Activated T-cell treated with anti-CD3 and anti-CD28 coated beads, Interleukin-2, amount 50 U/mL, for 72 hours (primary cell): ENCODE results near the gene CHPT1. TPM values are rescaled to one million over a fixed set of nuclear protein-coding genes. Genes with fewer than 3 reads are reported as not detected.
"Not testable (repeated sequence)": the region's sequence is repeated elsewhere in the genome, so short reads cannot be mapped to it uniquely, and the experiment has no call there.

Source experiments
- ATAC-seq, 2 donors: fragments of 150-1000 bp; cut with Tn5 transposase; replicated peaks in 1 of 2; 2 replicates each; pipeline ENCODE4 v1.10.0; 2021; ENCODE audit warnings: moderate library complexity in 2 of 2, mild to moderate bottlenecking in 1 of 2
- DNase-seq, 2 donors: peaks; one replicate each; pipeline ENCODE4 v3.0.0; 2021 to 2022; ENCODE audit warnings: mixed read lengths in 1 of 2
- H3K27ac Mint-ChIP-seq: one replicate; pipeline ENCODE4 v1.8.0; 2022; ENCODE audit warnings: mild to moderate bottlenecking, moderate library complexity, mixed read lengths
- H3K27me3 Mint-ChIP-seq: one replicate; pipeline ENCODE4 v1.8.0; 2022; ENCODE audit warnings: low read depth, mixed read lengths
- H3K36me3 Mint-ChIP-seq, 2 donors: one replicate each; pipeline ENCODE4 v1.8.0; 2022; ENCODE audit warnings: mixed read lengths in 2 of 2, mild to moderate bottlenecking in 1 of 2; ENCODE audit not compliant: insufficient read depth in 2 of 2
- H3K4me1 Mint-ChIP-seq: one replicate; pipeline ENCODE4 v1.8.0; 2022; ENCODE audit warnings: low read depth, mixed read lengths
- H3K4me3 Mint-ChIP-seq, 2 donors: one replicate each; pipeline ENCODE4 v1.8.0; 2022; ENCODE audit warnings: mild to moderate bottlenecking in 2 of 2, mixed read lengths in 2 of 2, moderate library complexity in 2 of 2
- H3K9me3 Mint-ChIP-seq, 2 donors: one replicate each; pipeline ENCODE4 v1.8.0; 2022; ENCODE audit warnings: mixed read lengths in 2 of 2
- total RNA-seq, 2 donors: library from RNA; stranded (reverse); gene quantifications; one replicate each; pipeline ENCODE4 v1.2.3, GENCODE V29; 2022

Gene CHPT1
- total RNA-seq, 2 donors from 2014 or later: 20.2 to 24.6 TPM

DNA sequence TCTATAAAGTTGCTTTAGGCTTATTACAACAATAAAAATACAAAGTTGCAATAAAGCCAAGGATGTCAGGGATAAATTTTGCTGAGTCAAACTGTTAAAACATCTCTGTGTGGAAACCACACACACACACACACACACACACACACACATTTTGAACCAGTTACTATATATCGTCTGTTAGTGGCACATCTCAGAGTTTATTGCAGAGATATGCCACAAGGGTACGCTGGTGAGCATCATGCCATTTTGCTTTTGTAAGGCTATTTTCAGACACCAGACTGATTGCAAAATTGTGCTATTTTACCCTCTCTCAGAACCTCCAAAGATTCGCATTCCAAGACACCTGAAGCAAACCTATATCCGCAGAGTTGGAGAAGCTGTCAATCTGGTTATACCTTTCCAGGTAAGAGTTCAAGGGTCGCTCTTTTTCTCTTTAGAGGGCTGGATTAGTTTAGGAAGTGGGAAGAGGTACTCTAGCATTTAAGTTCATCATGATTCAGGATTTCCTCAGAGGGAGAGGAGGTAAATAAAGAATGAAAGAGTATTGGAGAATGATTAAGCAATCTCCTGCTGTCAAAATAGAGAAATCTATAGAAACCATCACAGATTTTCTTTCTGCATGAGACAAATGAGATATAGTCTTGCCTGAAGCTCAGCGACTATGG lies 27.3 kb upstream of the CHPT1 start:
- no peaks in the 10 kb centered on the region for H3K36me3 Mint-ChIP-seq

DNA sequence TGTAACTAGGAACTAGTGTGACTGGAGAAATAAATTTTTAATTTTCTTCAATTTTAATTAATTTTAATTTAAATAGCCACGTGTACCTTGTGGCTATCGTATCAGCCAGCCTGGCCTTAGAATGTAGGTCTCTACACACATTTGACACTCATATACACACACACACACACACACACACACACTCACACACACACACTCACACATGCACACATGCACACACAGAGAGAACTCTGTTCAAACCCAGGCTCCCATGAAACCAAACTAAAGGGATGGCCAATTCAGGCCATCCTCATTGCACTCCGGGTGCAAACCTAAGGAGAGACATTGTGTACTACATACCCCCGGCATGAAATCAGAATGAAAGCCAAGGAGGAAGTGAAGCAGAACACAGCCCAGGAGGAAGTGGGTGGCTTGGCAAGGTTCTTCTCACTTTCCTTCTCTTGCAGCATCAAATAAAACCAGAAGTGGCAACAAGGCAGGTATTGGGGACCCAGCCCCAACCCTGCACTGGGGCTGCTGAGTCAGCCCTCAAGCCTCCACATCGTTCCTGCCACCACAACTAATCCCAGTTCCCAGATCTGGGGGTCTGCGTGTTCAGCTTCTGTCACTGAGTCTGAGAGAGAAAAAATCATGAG lies 26.2 kb upstream of the CHPT1 start:
- DNase-seq: peak; percentile 29 to 37
- peak; percentile 83 to 88 for ATAC-seq
- no peaks in the 10 kb centered on the region for H3K36me3 Mint-ChIP-seq
- peak overlapping the region; percentile 48 to 76 for H3K4me3 Mint-ChIP-seq
- H3K27me3 Mint-ChIP-seq: no peaks in the 10 kb centered on the region
- peaks cover 20% of the 10 kb centered on the region for H3K4me1 Mint-ChIP-seq
- no peaks in the 10 kb centered on the region for H3K9me3 Mint-ChIP-seq
- peak overlapping the region; percentile 4 for H3K27ac Mint-ChIP-seq

More for the DNA sequence above, 27.3 kb upstream of the CHPT1 start:
- Mint-ChIP-seq H3K9me3 (no peaks in the 10 kb centered on the region), H3K27ac (peak overlapping the region; percentile 14), H3K27me3 (peaks cover 7% of the 10 kb centered on the region), H3K4me1 (peaks cover 20% of the 10 kb centered on the region), H3K4me3 (peak overlapping the region in 1 of 2 donors; percentile 19)
- peak; percentile 44 to 50 for DNase-seq
- ATAC-seq: peak; percentile 56 to 60

- H3K4me3 Mint-ChIP-seq: peak overlapping the region; percentile 48 to 76
- DNase-seq: no peak
Measured at GRCh38 chr12:101671833-101672232, 25.6 kb upstream of the CHPT1 start.

GRCh38 chr12:101675555-101675954 lies 21.9 kb upstream of the CHPT1 start:
- ATAC-seq (no peak), DNase-seq (no peak)
- H3K9me3 Mint-ChIP-seq: no peaks in the 10 kb centered on the region
- H3K4me1 Mint-ChIP-seq: peaks cover 13% of the 10 kb centered on the region
- H3K36me3 Mint-ChIP-seq: no peaks in the 10 kb centered on the region
- no peak overlapping the region for H3K27ac Mint-ChIP-seq
- H3K27me3 Mint-ChIP-seq: no peaks in the 10 kb centered on the region
- no peak overlapping the region for H3K4me3 Mint-ChIP-seq

More at GRCh38 chr12:101671833-101672232, 25.6 kb upstream of the CHPT1 start:
- peaks cover 20% of the 10 kb centered on the region for H3K4me1 Mint-ChIP-seq
- no peaks in the 10 kb centered on the region for H3K36me3 Mint-ChIP-seq
- no peaks in the 10 kb centered on the region for H3K27me3 Mint-ChIP-seq
- ATAC-seq: peak in 1 of 2 donors; percentile 22
- peak overlapping the region; percentile 4 for H3K27ac Mint-ChIP-seq
- H3K9me3 Mint-ChIP-seq: no peaks in the 10 kb centered on the region

DNA sequence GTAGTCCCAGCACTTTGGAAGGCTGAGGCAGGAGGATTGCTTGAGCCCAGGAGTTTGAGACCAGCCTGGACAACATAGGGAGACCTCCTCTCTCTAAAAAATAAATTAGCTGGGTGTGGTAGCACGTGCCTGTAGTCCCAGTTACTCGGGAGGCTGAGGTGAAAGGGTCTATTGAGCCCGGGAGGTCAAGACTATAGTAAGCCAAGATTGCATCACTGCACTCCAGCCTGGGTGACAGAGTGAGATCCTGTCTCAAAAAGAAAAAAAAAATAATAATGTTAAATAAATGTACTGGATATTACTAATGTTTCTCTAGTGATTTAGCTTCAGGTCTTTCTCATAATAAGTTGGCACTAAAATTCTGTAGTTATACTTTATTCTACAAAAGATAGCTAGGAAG lies 20.9 kb upstream of the CHPT1 start:
- DNase-seq, H3K27ac Mint-ChIP-seq, H3K36me3 Mint-ChIP-seq, ATAC-seq, H3K4me1 Mint-ChIP-seq, H3K9me3 Mint-ChIP-seq, H3K27me3 Mint-ChIP-seq, H3K4me3 Mint-ChIP-seq: not testable (repeated sequence)

DNA sequence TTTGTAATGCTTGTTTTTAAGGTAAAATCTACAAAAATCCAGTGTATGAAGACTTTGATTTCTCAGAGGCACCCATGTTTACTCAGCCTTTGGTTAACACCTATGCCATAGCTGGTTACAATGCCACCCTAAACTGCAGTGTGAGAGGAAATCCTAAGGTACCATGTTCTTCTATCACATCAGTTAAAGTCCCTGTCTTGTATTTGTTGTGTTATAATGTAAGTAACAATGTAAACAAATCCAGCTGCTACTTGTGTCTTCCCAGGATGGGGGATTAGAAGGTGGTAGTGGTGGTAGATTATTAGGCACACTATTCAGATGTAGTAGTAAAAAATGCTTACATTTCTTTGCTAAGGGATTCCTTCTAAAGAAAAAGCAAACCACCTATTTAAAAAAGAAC lies 19.4 kb upstream of the CHPT1 start:
- ATAC-seq: no peak
- Mint-ChIP-seq H3K27ac (no peak overlapping the region), H3K9me3 (no peaks in the 10 kb centered on the region), H3K4me1 (no peaks in the 10 kb centered on the region), H3K27me3 (no peaks in the 10 kb centered on the region), H3K4me3 (no peak overlapping the region), H3K36me3 (no peaks in the 10 kb centered on the region)
- DNase-seq: no peak

- H3K4me3 Mint-ChIP-seq: no peak overlapping the region
- no peak overlapping the region for H3K27ac Mint-ChIP-seq
- H3K36me3 Mint-ChIP-seq: no peaks in the 10 kb centered on the region
- ATAC-seq (no peak), DNase-seq (no peak)
- no peaks in the 10 kb centered on the region for H3K9me3 Mint-ChIP-seq
- H3K27me3 Mint-ChIP-seq: peaks cover 5% of the 10 kb centered on the region
- no peaks in the 10 kb centered on the region for H3K4me1 Mint-ChIP-seq
Measured at GRCh38 chr12:101680240-101680639, 17.2 kb upstream of the CHPT1 start.

GRCh38 chr12:101680647-101681046 lies 16.8 kb upstream of the CHPT1 start:
- DNase-seq (no peak), ATAC-seq (no peak)
- H3K4me3 Mint-ChIP-seq: no peak overlapping the region
- H3K27ac Mint-ChIP-seq: no peak overlapping the region
- peaks cover 5% of the 10 kb centered on the region for H3K27me3 Mint-ChIP-seq
- no peaks in the 10 kb centered on the region for H3K36me3 Mint-ChIP-seq
- no peaks in the 10 kb centered on the region for H3K4me1 Mint-ChIP-seq
- H3K9me3 Mint-ChIP-seq: no peaks in the 10 kb centered on the region

- H3K27me3 Mint-ChIP-seq, H3K9me3 Mint-ChIP-seq, H3K4me3 Mint-ChIP-seq, H3K36me3 Mint-ChIP-seq, DNase-seq, H3K27ac Mint-ChIP-seq, ATAC-seq, H3K4me1 Mint-ChIP-seq: not testable (repeated sequence)
Measured at GRCh38 chr12:101681627-101682026, 15.8 kb upstream of the CHPT1 start.

GRCh38 chr12:101685092-101685491 lies 12.3 kb upstream of the CHPT1 start:
- no peak for ATAC-seq

DNA sequence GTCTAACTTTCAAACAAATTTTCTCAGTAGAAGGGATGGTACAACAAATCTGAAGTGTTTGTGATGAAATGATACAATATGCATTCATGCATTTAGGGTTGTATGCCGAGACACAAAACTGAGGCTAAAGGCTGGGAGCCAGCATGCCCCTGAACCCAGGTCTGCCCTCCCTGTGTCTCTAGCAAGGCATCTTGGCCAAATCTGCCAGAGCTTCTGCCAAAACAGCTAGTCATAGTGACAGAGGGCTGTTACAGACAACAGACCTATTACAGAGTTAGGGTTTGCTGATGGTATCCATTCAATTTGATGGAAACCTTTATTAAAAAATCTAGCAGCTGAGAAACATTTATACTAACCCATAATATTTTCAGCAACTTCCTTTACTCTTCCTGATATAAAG lies 11.3 kb upstream of the CHPT1 start:
- Mint-ChIP-seq H3K9me3 (no peaks in the 10 kb centered on the region), H3K4me1 (no peaks in the 10 kb centered on the region), H3K36me3 (no peaks in the 10 kb centered on the region), H3K27ac (no peak overlapping the region), H3K4me3 (no peak overlapping the region), H3K27me3 (peaks cover 5% of the 10 kb centered on the region)
- DNase-seq (no peak), ATAC-seq (no peak)

More at GRCh38 chr12:101685092-101685491, 12.3 kb upstream of the CHPT1 start:
- H3K27me3 Mint-ChIP-seq: peaks cover 5% of the 10 kb centered on the region
- H3K36me3 Mint-ChIP-seq: no peaks in the 10 kb centered on the region
- no peaks in the 10 kb centered on the region for H3K4me1 Mint-ChIP-seq
- H3K9me3 Mint-ChIP-seq: no peaks in the 10 kb centered on the region
- DNase-seq: no peak
- no peak overlapping the region for H3K27ac Mint-ChIP-seq
- no peak overlapping the region for H3K4me3 Mint-ChIP-seq

GRCh38 chr12:101690544-101691098 lies 6.8 kb upstream of the CHPT1 start:
- Mint-ChIP-seq H3K27me3 (no peaks in the 10 kb centered on the region), H3K9me3 (no peaks in the 10 kb centered on the region), H3K4me3 (no peak overlapping the region), H3K27ac (no peak overlapping the region), H3K36me3 (no peaks in the 10 kb centered on the region), H3K4me1 (peaks cover 6% of the 10 kb centered on the region)
- DNase-seq (no peak), ATAC-seq (no peak)

DNA sequence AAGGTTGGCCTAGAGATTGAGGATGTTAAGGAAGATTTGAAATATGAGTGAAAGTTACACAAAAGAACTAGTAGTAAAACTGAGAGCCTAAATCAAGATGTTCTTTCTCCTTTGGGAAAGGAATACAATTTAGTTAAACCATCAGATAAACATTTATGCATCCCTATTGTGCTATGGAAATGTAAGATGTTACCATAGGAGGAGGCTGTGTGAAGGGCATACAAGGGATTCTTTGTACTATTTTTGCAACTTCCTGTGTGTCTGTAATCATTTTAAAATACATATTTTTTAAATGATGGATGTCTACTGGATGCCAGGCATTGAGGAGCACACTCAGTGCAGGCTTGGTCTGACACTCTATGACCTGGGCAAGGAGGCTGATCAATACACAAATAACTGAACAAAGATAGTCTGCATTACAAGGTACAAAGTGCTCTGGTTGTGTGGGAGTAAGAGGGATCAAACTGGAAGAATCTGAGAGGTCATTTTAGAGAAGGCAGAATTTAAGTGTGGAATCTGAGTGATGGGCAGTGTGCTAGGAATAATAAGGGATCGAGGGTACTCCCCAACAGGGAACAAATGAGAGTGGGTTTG lies 5.8 kb upstream of the CHPT1 start:
- ATAC-seq: no peak
- no peaks in the 10 kb centered on the region for H3K36me3 Mint-ChIP-seq
- H3K27me3 Mint-ChIP-seq: no peaks in the 10 kb centered on the region
- H3K4me3 Mint-ChIP-seq: no peak overlapping the region
- no peak overlapping the region for H3K27ac Mint-ChIP-seq
- DNase-seq: no peak
- no peaks in the 10 kb centered on the region for H3K9me3 Mint-ChIP-seq
- peaks cover 16% of the 10 kb centered on the region for H3K4me1 Mint-ChIP-seq
